ENCODE results near the gene PPP1CA. TPM values are rescaled to one million over a fixed set of nuclear protein-coding genes. Genes with fewer than 3 reads are reported as not detected.
"Not testable (repeated sequence)": the region's sequence is repeated elsewhere in the genome, so short reads cannot be mapped to it uniquely, and the experiment has no call there.

PPP1CA gene
- total RNA-seq, 1 donor: 172 TPM

DNA sequence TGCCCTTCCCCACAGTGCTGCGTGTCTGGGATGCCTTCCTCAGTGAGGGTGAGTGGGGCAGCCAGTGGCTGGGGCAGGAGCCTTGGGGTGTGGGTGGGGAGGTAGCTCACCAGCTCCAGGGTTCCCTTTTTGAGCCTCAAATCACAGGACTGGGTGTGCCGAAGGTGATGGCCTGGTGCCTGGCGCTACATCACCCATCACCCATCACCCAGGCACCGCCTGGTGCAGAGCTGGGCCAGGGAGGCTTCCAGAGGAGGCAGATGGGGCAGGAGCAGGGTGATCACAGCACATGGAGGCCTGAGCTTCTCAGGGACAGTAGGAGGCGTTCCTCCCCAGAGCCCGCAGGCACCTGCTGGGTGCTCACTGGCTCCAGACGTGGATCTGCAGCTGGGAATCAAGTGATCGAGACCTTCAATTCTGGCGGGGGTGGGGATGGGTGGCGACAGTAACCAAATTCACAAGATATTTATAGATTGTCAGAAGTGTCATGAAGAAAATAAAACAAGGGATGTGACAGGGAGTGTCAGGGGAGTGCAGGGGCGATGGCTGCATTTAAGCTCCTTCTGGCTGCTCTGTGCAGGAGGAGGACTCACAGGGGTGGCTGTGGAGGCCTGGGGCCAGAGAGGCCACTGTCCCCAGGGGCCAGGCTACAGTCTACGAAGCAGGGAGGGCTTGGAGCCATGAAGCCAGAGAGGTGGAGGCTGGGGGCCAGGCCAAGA is 5.5 kb upstream of the PPP1CA start:
- DNase-seq (ENCODE audit: low read depth): no peak
- no peak for TF ChIP-seq CTCF (IDR thresholded peaks at IDR 0.05; ENCODE audit: insufficient read depth, low read depth, low read length)
- no peak overlapping the region for H3K4me3 ChIP-seq (ENCODE audit: low read depth, low read length)

DNA sequence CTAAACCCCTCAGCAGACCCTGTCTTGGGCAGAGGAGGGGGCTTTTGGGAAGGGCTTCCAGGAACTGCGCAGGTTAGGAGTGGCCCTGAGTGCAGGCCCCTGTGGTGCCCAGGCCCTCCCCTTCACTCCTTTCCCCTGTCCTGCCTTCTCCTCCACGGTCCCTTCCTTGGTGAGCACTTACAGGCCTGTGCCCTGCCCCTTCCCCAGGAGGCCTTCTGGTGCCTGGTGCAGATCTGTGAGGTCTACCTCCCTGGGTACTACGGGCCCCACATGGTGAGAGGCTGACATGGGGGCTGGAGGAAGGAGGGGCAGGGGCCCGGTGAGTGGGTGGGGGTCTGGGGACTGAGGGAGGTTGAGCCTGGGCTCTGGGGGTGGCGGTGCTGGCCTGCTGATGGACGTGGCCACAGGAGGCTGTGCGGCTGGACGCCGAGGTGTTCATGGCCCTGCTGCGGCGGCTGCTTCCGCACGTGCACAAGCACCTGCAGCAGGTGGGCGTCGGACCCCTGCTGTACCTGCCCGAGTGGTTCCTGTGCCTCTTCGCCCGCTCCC is 4.8 kb upstream of the PPP1CA start:
- H3K4me3 ChIP-seq (ENCODE audit: low read depth, low read length): no peak overlapping the region
- TF ChIP-seq CTCF (IDR thresholded peaks at IDR 0.05; ENCODE audit: insufficient read depth, low read depth, low read length): no peak
- DNase-seq (ENCODE audit: low read depth): no peak

GRCh38 chr11:67405688-67406339 is 4.2 kb upstream of the PPP1CA start:
- H3K4me3 ChIP-seq (ENCODE audit: low read depth, low read length): no peak overlapping the region
- no peak for TF ChIP-seq CTCF (IDR thresholded peaks at IDR 0.05; ENCODE audit: insufficient read depth, low read depth, low read length)
- no peak for DNase-seq (ENCODE audit: low read depth)

DNA sequence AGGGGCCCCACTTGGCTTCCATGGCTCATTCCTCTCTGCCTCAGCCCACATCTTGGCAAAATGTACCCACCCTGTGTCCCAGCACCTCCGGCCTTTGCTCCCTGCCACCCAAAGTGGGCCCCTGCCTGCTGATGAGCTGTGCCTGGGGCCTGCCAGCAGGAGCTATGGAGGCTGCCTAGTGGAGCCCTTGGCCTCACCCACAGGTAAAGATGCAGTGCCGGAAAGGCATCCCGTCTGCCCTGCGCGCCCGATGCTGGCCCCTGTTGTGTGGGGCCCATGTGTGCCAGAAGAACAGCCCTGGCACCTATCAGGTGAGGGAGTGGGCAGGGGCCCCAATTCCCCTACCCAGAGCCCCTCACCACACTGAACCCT is 3.5 kb upstream of the PPP1CA start:
- H3K4me3 ChIP-seq (ENCODE audit: low read depth, low read length): no peak overlapping the region
- no peak for DNase-seq (ENCODE audit: low read depth)
- no peak for TF ChIP-seq CTCF (IDR thresholded peaks at IDR 0.05; ENCODE audit: insufficient read depth, low read depth, low read length)

DNA sequence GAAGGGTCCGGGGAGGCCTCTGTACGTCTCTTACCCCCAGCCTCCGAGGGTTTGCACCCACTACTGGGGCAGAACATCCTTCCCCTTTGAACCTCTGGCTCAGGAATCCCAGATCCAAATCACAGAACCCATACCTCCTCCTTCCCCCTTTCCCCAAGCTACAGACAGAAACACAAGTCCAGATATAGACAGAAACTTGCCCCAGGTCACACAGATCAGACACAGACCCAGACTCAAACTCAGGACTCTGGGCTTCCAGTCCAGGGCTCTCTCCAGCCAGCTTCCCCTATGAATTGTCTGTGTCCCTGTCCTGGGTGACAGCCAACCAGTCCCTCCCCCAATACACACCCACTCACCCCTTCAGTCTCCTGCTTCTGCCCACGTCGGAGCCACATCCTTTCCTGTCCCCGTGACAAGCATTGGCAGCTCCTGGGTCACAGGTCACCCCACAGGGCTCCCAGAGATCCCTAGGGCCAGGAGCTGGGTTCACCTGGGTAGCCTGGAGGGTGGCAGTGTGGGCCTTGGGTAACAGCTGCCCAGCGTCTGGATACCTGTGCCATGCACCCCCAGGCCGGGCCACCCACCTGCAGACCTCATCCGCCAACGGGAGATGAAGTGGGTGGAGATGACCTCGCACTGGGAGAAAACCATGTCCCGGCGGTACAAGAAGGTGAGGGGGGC is 3.0 kb upstream of the PPP1CA start:
- TF ChIP-seq CTCF (IDR thresholded peaks at IDR 0.05; ENCODE audit: insufficient read depth, low read depth, low read length): no peak
- no peak for DNase-seq (ENCODE audit: low read depth)
- no peak overlapping the region for H3K4me3 ChIP-seq (ENCODE audit: low read depth, low read length)

- not testable (repeated sequence) for DNase-seq (ENCODE audit: low read depth); H3K4me3 ChIP-seq (ENCODE audit: low read depth, low read length)
Observed at GRCh38 chr11:67403085-67403484, 1.4 kb upstream of the PPP1CA start.

DNA sequence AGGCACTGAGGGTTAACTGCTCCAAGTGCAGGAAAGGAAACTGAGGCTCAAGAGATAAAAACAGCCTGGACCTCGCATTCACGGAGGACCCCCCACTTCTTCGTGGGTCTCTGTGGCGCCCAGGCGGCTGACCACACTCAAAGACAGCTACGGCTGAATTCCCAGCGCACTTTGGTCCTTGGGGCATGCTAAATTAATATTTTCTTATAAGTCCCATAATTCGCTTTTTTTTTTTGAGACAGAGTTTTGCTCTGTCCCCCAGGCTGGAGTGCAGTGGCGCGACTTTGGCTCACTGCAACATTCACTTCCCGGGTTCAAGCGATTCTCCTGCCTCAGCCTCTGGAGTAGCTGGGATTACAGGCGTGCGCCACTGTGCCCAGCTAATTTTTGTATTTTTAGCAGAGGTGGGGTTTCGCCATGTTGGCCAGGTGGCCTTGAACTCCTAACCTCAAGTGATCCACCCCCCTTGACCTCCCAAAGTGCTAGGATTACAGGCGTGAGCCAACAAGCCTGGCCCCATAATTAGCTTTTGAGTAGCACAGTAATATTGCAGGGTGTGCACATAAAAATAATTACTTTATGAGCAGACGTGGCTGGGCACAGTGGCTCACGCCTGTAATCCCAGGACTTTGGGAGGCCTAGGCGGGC is 658 bp upstream of the PPP1CA start:
- not testable (repeated sequence) for DNase-seq (ENCODE audit: low read depth)
- peak overlapping the region; percentile 52 for H3K4me3 ChIP-seq (ENCODE audit: low read depth, low read length)

Measured in fibroblast of villous mesenchyme (primary cell).